Left forelimb (tissue), 1 donor: Measurements from ENCODE around the gene DPH1.
A peak's percentile ranks its signal among the peaks of the same experiment; 100 is the strongest.
"Not testable (repeated sequence)": the region's sequence is repeated elsewhere in the genome, so short reads cannot be mapped to it uniquely, and the experiment has no call there.

ENCODE experiments used
- DNase-seq: peaks from one replicate; pipeline ENCODE4 v3.0.0-alpha.2; 2018; ENCODE audit warnings: low spot score

The DPH1 gene

GRCh38 chr17:2008332-2009126, 21.4 kb upstream of the DPH1 start:
- no peak for DNase-seq

DNA sequence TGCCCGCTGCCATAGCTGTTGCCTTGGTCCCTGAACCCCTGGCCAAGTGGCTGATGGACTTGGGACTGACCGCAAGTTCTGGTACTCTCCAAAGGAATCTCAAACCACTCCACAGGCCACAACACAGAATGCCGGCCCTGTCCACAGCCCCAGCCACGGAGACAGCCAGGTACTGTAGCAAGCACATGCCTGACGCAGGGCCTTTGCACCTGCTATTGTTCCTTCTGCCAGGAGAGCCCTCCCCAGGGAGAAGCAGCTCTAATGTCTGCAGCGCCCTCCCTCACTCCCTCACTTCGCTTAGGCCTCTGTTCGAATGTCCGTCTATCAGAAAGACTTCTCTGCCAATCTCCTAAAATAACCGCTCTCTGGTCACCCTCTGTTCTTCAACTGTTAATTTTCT, 20.2 kb upstream of the DPH1 start:
- no peak for DNase-seq

GRCh38 chr17:2011411-2012371, 18.3 kb upstream of the DPH1 start:
- DNase-seq, result peak; percentile 68

DNA sequence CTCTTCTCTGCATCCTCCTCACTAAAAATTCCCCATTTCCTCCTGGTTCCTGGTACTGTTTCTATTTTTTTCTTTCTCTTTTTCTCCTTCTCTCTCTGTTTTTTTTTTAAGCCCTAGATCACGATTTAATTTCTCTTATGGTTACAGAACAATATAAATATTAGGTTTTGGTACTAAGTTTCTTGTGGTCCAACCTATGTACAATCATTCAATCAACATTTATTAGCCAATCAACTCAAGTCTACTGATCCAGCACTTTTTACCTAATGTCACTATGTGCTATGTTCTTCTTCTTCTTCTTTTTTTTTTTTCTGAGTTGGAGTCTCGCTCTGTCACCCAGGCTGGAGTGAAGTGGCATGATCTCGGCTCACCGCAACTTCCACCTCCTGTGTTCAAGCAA, 17.5 kb upstream of the DPH1 start:
- DNase-seq, result no peak

GRCh38 chr17:2013220-2013993, 16.5 kb upstream of the DPH1 start:
- not testable (repeated sequence) for DNase-seq

- DNase-seq, result no peak
Observed at GRCh38 chr17:2013994-2014317, 16.0 kb upstream of the DPH1 start.

GRCh38 chr17:2015314-2015713, 14.6 kb upstream of the DPH1 start:
- no peak for DNase-seq

DNA sequence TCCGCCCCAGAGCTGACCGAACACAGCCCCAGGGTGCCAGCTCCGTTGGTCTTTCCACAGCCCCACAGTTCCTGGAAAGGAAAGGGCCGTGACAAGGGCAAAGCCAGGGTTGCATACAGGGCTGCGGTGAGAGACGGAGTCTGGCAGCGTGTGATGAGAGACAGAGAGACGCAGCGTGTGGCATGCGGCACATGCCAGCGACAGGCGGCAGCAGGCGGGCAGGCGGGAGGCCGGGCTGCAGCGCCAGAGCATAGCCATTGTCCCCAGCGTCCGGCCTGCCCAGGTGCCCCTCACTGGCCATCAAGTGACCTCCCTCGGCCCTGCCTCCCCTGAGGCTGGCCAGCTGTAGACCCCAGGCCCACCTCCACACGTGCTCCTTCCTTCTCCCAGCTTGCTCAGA, 13.5 kb upstream of the DPH1 start:
- no peak for DNase-seq

- no peak for DNase-seq
Observed at GRCh38 chr17:2017274-2017941, 12.5 kb upstream of the DPH1 start.

GRCh38 chr17:2018716-2019510, 11.0 kb upstream of the DPH1 start:
- DNase-seq, result no peak

- DNase-seq, result no peak
Observed at GRCh38 chr17:2019723-2020122, 10.2 kb upstream of the DPH1 start.

GRCh38 chr17:2020721-2021120, 9.2 kb upstream of the DPH1 start:
- DNase-seq, result no peak

GRCh38 chr17:2022647-2023240, 7.2 kb upstream of the DPH1 start:
- no peak for DNase-seq

GRCh38 chr17:2023256-2023655, 6.7 kb upstream of the DPH1 start:
- no peak for DNase-seq

GRCh38 chr17:2023692-2024571, 6.0 kb upstream of the DPH1 start:
- no peak for DNase-seq

- no peak for DNase-seq
Observed at GRCh38 chr17:2024572-2025219, 5.3 kb upstream of the DPH1 start.

DNA sequence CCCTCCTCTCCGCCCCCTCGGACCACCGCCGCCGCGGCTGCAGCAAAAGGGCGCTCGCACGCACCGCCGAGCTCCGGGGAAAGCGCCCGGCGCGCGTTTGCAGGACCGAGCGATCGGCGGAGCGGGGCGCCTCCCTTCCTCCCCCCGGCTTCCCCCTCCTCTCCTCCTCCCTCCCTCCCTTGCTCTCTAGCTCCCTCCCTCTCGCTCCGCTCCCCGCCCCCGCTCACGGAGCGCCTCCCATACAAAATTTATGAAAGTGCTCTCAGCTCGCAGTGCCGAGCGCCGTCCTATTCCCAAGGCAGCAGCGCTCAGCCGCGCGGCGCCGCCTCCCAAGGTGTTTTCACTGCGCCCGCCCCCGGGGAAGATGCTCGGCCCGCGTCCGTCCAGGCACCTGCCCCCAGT, 4.7 kb upstream of the DPH1 start, which contains the start of gene RTN4RL1:
Gene RTN4RL1 (minus strand): TSS at position 115 of the 402 bp plus-strand sequence. CDS start 469 bp downstream, outside the sequence.
- no peak for DNase-seq

- DNase-seq, result no peak
Observed at GRCh38 chr17:2025622-2026309, 4.2 kb upstream of the DPH1 start.
